WTC11 (cell line): ENCODE measurements around the gene TMEFF1. TPM values are rescaled to one million over a fixed set of nuclear protein-coding genes. Genes with fewer than 3 reads are reported as not detected.

ENCODE experiments used
- ATAC-seq: fragments of 200-7000 bp; cut with Tn5 transposase; 2 replicates; pipeline ENCODE4 v1.10.0; 2021; ENCODE audit warnings: mild to moderate bottlenecking, moderate library complexity
- CTCF ChIA-PET: fragments of 300-600 bp; sonication (Branson Sonifier 250); formaldehyde crosslinking; loops from one replicate; lab custom pipeline; 2021; ENCODE audit warnings: antibody characterized with exemption; lab: Charles Lee
- POLR2A ChIA-PET: fragments of 350-600 bp; sonication (Branson Sonifier 250); formaldehyde crosslinking; loops from one replicate; lab custom pipeline; 2021; ENCODE audit warnings: antibody characterized with exemption; lab: Charles Lee
- DNase-seq: peaks from one replicate; pipeline ENCODE4 v3.0.0; 2021; ENCODE audit warnings: low spot score
- H3K27ac Mint-ChIP-seq: 2 replicates; pipeline ENCODE4 v1.8.0; 2021; ENCODE audit warnings: mixed read lengths
- H3K27me3 Mint-ChIP-seq: 2 replicates; pipeline ENCODE4 v1.8.0; 2021; ENCODE audit warnings: low read depth, mild to moderate bottlenecking, moderate library complexity, mixed read lengths
- H3K36me3 Mint-ChIP-seq: 2 replicates; pipeline ENCODE4 v1.8.0; 2021; ENCODE audit warnings: mixed read lengths
- H3K4me1 Mint-ChIP-seq: 2 replicates; pipeline ENCODE4 v1.8.0; 2022; ENCODE audit warnings: mixed read lengths
- H3K4me3 Mint-ChIP-seq: 2 replicates; pipeline ENCODE4 v1.8.0; 2021; ENCODE audit warnings: mild to moderate bottlenecking, moderate library complexity, mixed read lengths
- H3K9me3 Mint-ChIP-seq: 2 replicates; pipeline ENCODE4 v1.8.0; 2021; ENCODE audit warnings: mixed read lengths
- ATF3 ChIP-seq: sonication (generic); formaldehyde crosslinking; conservative IDR thresholded peaks from 2 replicates; pipeline ENCODE4 v1.8.1; 2022; ENCODE audit warnings: mild to moderate bottlenecking, missing genetic modification reagents
- ATF6 ChIP-seq: sonication (generic); formaldehyde crosslinking; IDR thresholded peaks from 2 replicates; pipeline ENCODE4 v1.8.1; 2023; ENCODE audit warnings: mild to moderate bottlenecking, missing genetic modification reagents
- GRHL2 ChIP-seq: fragments of 250-450 bp; sonication (Bioruptor Pico); IDR thresholded peaks from 2 replicates; pipeline ENCODE4 v1.8.0; 2022; ENCODE audit warnings: mild to moderate bottlenecking, moderate library complexity; ENCODE audit not compliant: insufficient replicate concordance, severe bottlenecking
- GTF2I ChIP-seq: fragments of 250-450 bp; sonication (Bioruptor Pico); conservative IDR thresholded peaks from 2 replicates; pipeline ENCODE4 v1.4.0; 2021; ENCODE audit warnings: mild to moderate bottlenecking
- MAX ChIP-seq: sonication (generic); formaldehyde crosslinking; IDR thresholded peaks from 2 replicates; pipeline ENCODE4 v1.8.0; 2022; ENCODE audit warnings: mild to moderate bottlenecking, missing genetic modification reagents
- MXD4 ChIP-seq: fragments of 250-450 bp; sonication (Bioruptor Pico); IDR thresholded peaks from 2 replicates; pipeline ENCODE4 v1.8.0; 2021; ENCODE audit warnings: mild to moderate bottlenecking, moderate library complexity, borderline replicate concordance
- NFE2L1 ChIP-seq: sonication (generic); formaldehyde crosslinking; IDR thresholded peaks from 2 replicates; pipeline ENCODE4 v1.8.1; 2023; ENCODE audit warnings: missing genetic modification reagents
- ZNF423 ChIP-seq: fragments of 250-450 bp; sonication (Bioruptor Pico); IDR thresholded peaks from 2 replicates; pipeline ENCODE4 v2.1.2; 2022; ENCODE audit warnings: mild to moderate bottlenecking, moderate library complexity
- ZNF512 ChIP-seq: sonication (generic); formaldehyde crosslinking; IDR thresholded peaks from 2 replicates; pipeline ENCODE4 v1.8.1; 2022; ENCODE audit warnings: missing genetic modification reagents, borderline replicate concordance
- ZNF532 ChIP-seq: fragments of 250-450 bp; sonication (Bioruptor Pico); IDR thresholded peaks from 2 replicates; pipeline ENCODE4 v1.9.0; 2021; ENCODE audit warnings: mild to moderate bottlenecking, borderline replicate concordance
- total RNA-seq: library from RNA; stranded (reverse); gene quantifications from 3 replicates; pipeline ENCODE4 v1.2.3, GENCODE V29; 2021
- TF ChIP-seq, protein P1 (sequence below): sonication (generic); formaldehyde crosslinking; IDR thresholded peaks from 2 replicates; pipeline ENCODE4 v1.8.0; 2023; ENCODE audit warnings: missing genetic modification reagents

The TMEFF1 gene
- total RNA-seq, 1 experiment from 2014 or later, result 62.7 TPM

DNA sequence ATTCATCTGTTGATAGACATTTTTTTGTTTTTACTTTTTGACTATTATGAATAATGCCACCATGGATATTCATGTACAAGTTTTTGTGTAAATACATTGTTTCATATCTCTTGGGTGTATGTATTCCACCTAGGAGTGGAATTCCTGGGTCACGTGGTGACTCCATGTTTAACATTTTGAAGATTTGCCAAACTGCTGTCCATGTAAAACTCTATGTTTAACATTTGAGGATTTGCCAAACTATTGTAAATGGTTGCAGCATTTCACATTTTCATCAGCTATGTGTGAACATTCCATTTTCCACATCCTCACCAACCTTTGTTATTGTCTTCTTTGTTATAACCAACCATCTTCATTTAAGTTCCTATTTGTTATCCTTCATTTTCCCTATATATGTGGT, 12.2 kb downstream of the TMEFF1 start:
- ATAC-seq, result no peak

More for the DNA sequence above, 12.2 kb downstream of the TMEFF1 start:
- Mint-ChIP-seq H3K27me3 (no peaks in the 10 kb centered on the region), H3K9me3 (no peaks in the 10 kb centered on the region), H3K27ac (no peak overlapping the region), H3K4me3 (no peak overlapping the region), H3K4me1 (peaks cover 30% of the 10 kb centered on the region), H3K36me3 (0 out of 2 replicates have a peak, but pooled peaks cover 3% of the 10 kb centered on the region)
- CTCF ChIA-PET, result interaction anchor here (0.7 to 1.3 kb wide), 3 partner anchors 12 to 23 kb away, joined by 3 to 4 read pairs (median 3); partner anchors contain the start of gene TMEFF1
- DNase-seq, result no peak
- TF ChIP-seq ATF6 (CRISPR knock-in tag), result no peak
- no peak for TF ChIP-seq ZNF532 (CRISPR knock-in tag)
- no peak for TF ChIP-seq NFE2L1
- TF ChIP-seq ZNF423, result no peak
- no peak for TF ChIP-seq ZNF512 (CRISPR knock-in tag)
- no peak for TF ChIP-seq GTF2I
- no peak for TF ChIP-seq GRHL2 (CRISPR knock-in tag)
- no peak for TF ChIP-seq ATF3
- TF ChIP-seq MXD4 (CRISPR knock-in tag), result no peak
- no peak for TF ChIP-seq MAX (CRISPR knock-in tag)
- TF ChIP-seq, protein P1, sequence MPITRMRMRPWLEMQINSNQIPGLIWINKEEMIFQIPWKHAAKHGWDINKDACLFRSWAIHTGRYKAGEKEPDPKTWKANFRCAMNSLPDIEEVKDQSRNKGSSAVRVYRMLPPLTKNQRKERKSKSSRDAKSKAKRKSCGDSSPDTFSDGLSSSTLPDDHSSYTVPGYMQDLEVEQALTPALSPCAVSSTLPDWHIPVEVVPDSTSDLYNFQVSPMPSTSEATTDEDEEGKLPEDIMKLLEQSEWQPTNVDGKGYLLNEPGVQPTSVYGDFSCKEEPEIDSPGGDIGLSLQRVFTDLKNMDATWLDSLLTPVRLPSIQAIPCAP (CRISPR knock-in tag), result no peak
- POLR2A ChIA-PET, result no interaction called here
